GM12878 (cell line): ENCODE results near the gene UNCX. TPM values are rescaled to one million over a fixed set of nuclear protein-coding genes. Genes with fewer than 3 reads are reported as not detected.

ENCODE experiments used
- ATAC-seq: fragments of 200-7000 bp; cut with Tn5 transposase; 3 replicates; pipeline ENCODE4 v1.9.1; 2020; ENCODE audit warnings: mild to moderate bottlenecking, moderate library complexity
- BruUV-seq: library from RNA; stranded (reverse); fragments of 400-500 nt; replicated peaks from 2 replicates; lab custom pipeline; 2021; lab: Mats Ljungman, UMichigan
- CTCF ChIA-PET: fragments of 300-600 bp; sonication (Branson Sonifier 250); formaldehyde crosslinking; extraction: SDS; loops from one replicate; lab custom pipeline; 2021; ENCODE audit warnings: inconsistent platforms; lab: Yijun Ruan, JAX
- POLR2A ChIA-PET: fragments of 350-600 bp; formaldehyde crosslinking; extraction: SDS; loops from one replicate; lab custom pipeline; 2021; ENCODE audit warnings: inconsistent platforms; lab: Charles Lee
- RAD21 ChIA-PET: fragments of 300-600 bp; sonication (Branson Sonifier 250); formaldehyde crosslinking; loops from one replicate; lab custom pipeline; 2023; ENCODE audit warnings: antibody characterized with exemption; ENCODE audit not compliant: unreplicated experiment; lab: Charles Lee
- SMC1A ChIA-PET: fragments of 300-600 bp; sonication (Branson Sonifier 250); formaldehyde crosslinking; loops from one replicate; lab custom pipeline; 2023; ENCODE audit not compliant: unreplicated experiment, uncharacterized antibody; lab: Charles Lee
- DNase-seq: peaks from one replicate; pipeline ENCODE4 v3.0.0-alpha.2; 2011; ENCODE audit warnings: low read depth, low spot score
- FAIRE-seq: peaks from 3 replicates; lab custom pipeline; 2011; peaks lifted over from hg19 to GRCh38; lab: Jason Lieb, UNC
- H2AFZ ChIP-seq: 2 replicates; pipeline ENCODE4 v1.6.0; 2011; ENCODE audit warnings: low read depth, low read length, control low read depth; ENCODE audit not compliant: control insufficient read depth
- H3K27ac ChIP-seq: 2 replicates; pipeline ENCODE4 v1.5.1; 2011; ENCODE audit warnings: control low read depth; ENCODE audit not compliant: control insufficient read depth, insufficient read depth
- H3K27me3 ChIP-seq, 2 experiments: replicated peaks in 1 of 2; 2 replicates each; pipeline versions ENCODE4 v1.6.0 to v1.6.1; 2011; ENCODE audit warnings: low read length in 1 of 2; ENCODE audit not compliant: control insufficient read depth in 2 of 2, insufficient read depth in 2 of 2
- H3K36me3 ChIP-seq, 2 experiments: 2 replicates each; pipeline ENCODE4 v1.5.1; 2011; ENCODE audit warnings: low read length in 1 of 2; ENCODE audit not compliant: control insufficient read depth in 2 of 2, insufficient read depth in 2 of 2
- H3K4me1 ChIP-seq: 2 replicates; pipeline ENCODE4 v1.6.1; 2011; ENCODE audit warnings: mild to moderate bottlenecking, low read length, moderate library complexity, mixed read lengths; ENCODE audit not compliant: control insufficient read depth, insufficient read depth
- H3K4me2 ChIP-seq: 2 replicates; pipeline ENCODE4 v1.6.0; 2011; ENCODE audit warnings: control low read depth; ENCODE audit not compliant: control insufficient read depth, insufficient read depth
- H3K4me3 ChIP-seq: fragments of 200-600 bp; sonication (generic); 2 replicates; pipeline ENCODE4 v1.5.1; 2016
- H3K79me2 ChIP-seq: 2 replicates; pipeline ENCODE4 v1.6.0; 2011; ENCODE audit warnings: low read length; ENCODE audit not compliant: control insufficient read depth, insufficient read depth
- H3K9ac ChIP-seq: 2 replicates; pipeline ENCODE4 v1.8.0; 2011; ENCODE audit warnings: low read length, control low read depth, mixed read lengths; ENCODE audit not compliant: control insufficient read depth, insufficient read depth
- H3K9me3 ChIP-seq: replicated peaks from 3 replicates; pipeline ENCODE4 v1.5.1; 2011; ENCODE audit warnings: mild to moderate bottlenecking, low read length; ENCODE audit not compliant: control insufficient read depth, insufficient read depth
- H4K20me1 ChIP-seq: 2 replicates; pipeline ENCODE4 v1.6.0; 2011; ENCODE audit not compliant: control insufficient read depth, insufficient read depth
- ASH2L ChIP-seq: fragments of 300-600, 200-600 bp; sonication (generic); IDR thresholded peaks from 2 replicates; pipeline ENCODE4 v1.6.1; 2017; ENCODE audit warnings: low read depth, mild to moderate bottlenecking, borderline replicate concordance
- BCL3 ChIP-seq: IDR thresholded peaks from 2 replicates; pipeline ENCODE4 v1.6.1; 2011; ENCODE audit warnings: borderline replicate concordance, low read depth, mild to moderate bottlenecking, moderate library complexity, low read length; ENCODE audit not compliant: insufficient read depth, poor library complexity, severe bottlenecking
- CBFB ChIP-seq: IDR thresholded peaks from 2 replicates; pipeline ENCODE4 v1.6.1; 2016; ENCODE audit warnings: antibody characterized with exemption, low read depth
- GABPA ChIP-seq: IDR thresholded peaks from 2 replicates; pipeline ENCODE4 v1.6.1; 2014; ENCODE audit warnings: antibody characterized with exemption, low read depth, mild to moderate bottlenecking, inconsistent platforms
- NBN ChIP-seq: fragments of 450-650 bp; IDR thresholded peaks from 2 replicates; pipeline ENCODE4 v1.6.1; 2016
- NKRF ChIP-seq: fragments of 450-650 bp; conservative IDR thresholded peaks from 2 replicates; pipeline ENCODE4 v1.6.1; 2017; ENCODE audit warnings: mild to moderate bottlenecking, moderate library complexity
- RAD21 ChIP-seq: IDR thresholded peaks from 2 replicates; pipeline ENCODE4 v1.6.1; 2011; ENCODE audit warnings: mild to moderate bottlenecking, low read depth, low read length, moderate library complexity; ENCODE audit not compliant: insufficient read depth
- RFX5 ChIP-seq: IDR thresholded peaks from 2 replicates; pipeline ENCODE4 v1.6.1; 2011; ENCODE audit warnings: low read depth, low read length, improper control_type of control experiment
- SMC3 ChIP-seq: IDR thresholded peaks from 2 replicates; pipeline ENCODE4 v1.6.1; 2011; ENCODE audit warnings: low read length, improper control_type of control experiment, borderline replicate concordance
- TCF3 ChIP-seq: IDR thresholded peaks from 2 replicates; pipeline ENCODE4 v1.6.1; 2012; ENCODE audit warnings: low read depth, mild to moderate bottlenecking, low read length, borderline replicate concordance; ENCODE audit not compliant: insufficient read depth
- YY1 ChIP-seq: IDR thresholded peaks from 2 replicates; pipeline ENCODE4 v1.6.1; 2011; ENCODE audit warnings: low read depth, mild to moderate bottlenecking, low read length
- ZBTB4 ChIP-seq: fragments of 450-650 bp; formaldehyde crosslinking; IDR thresholded peaks from 2 replicates; pipeline ENCODE4 v1.4.0; 2022; ENCODE audit warnings: mild to moderate bottlenecking, moderate library complexity
- ZNF24 ChIP-seq: fragments of 450-650 bp; IDR thresholded peaks from 2 replicates; pipeline ENCODE4 v1.6.1; 2017; ENCODE audit warnings: antibody characterized with exemption, mild to moderate bottlenecking
- WGBS: methylation state at CpG from one replicate; pipeline ENCODE4 v1.1.6; 2016; ENCODE audit warnings: low lambda C conversion rate; ENCODE audit not compliant: insufficient replicate concordance, insufficient coverage; ENCODE audit errors: missing lambda C conversion rate; 5-methylcytosine and 5-hydroxymethylcytosine counted together
- in situ Hi-C: fragments of 300-500 bp; cut with MboI; formaldehyde crosslinking; loops from 9 replicates; pipeline ENCODE4 v1.14.3; 2018; ENCODE audit warnings: mixed read lengths
- intact Hi-C: fragments of 100-400 bp; cut with micrococcal nuclease; formaldehyde crosslinking; loops from one replicate; pipeline ENCODE4 v1.14.2; 2022; ENCODE audit not compliant: unreplicated experiment
- polyA plus RNA-seq, 11 experiments: library from polyadenylated mRNA; depleted of rRNA in 4 of 11; unstranded in 6 of 11; stranded (reverse) in 5 of 11; fragments of >200 nt; fragmentation: Nextera tagmentation in 4 of 11; fragmentation: Illumina TruSeq in 1 of 11; extraction: Ambion mirVana in 4 of 11; extraction: Trizol in 1 of 11; gene quantifications; 1 replicate in 1 of 11; 2 replicates in 10 of 11; pipeline versions ENCODE4 v1.2.1 to v1.2.3, GENCODE V29; 2011 to 2016; ENCODE audit warnings: inconsistent platforms in 2 of 11, missing spikeins in 2 of 11, low read depth in 1 of 11
- total RNA-seq, 4 experiments: library from RNA; depleted of rRNA in 3 of 4; stranded (reverse); fragments of >200 nt in 3 of 4; fragmentation: Illumina TruSeq in 1 of 4; extraction: Trizol in 1 of 4; gene quantifications; 2 replicates each; pipeline versions ENCODE4 v1.2.1 to v1.2.3, GENCODE V29; 2013 to 2021

UNCX gene
- total and polyA plus RNA-seq, 10 of the 15 experiments (the other 5 are each of a cell fraction or from before 2014, with no cell fraction given) = not detected

- no peak overlapping the region for H3K9ac ChIP-seq
- no peak overlapping the region for H3K27ac ChIP-seq
- FAIRE-seq (no peak), DNase-seq (no peak), ATAC-seq (peak; percentile 61; the same call in 2 of the 3 replicates)
- no peaks in the 10 kb centered on the region for H3K36me3 ChIP-seq
- in situ Hi-C loops (loop anchor here (5.0 kb wide), 1 partner anchor 207 kb away; no protein-coding TSS in a partner anchor), intact Hi-C loops (loop anchor here (1.0 to 5.0 kb wide), 2 partner anchors 187 to 207 kb away; no protein-coding TSS in a partner anchor)
- 43% methylated on average over 50 of the region's 52 CpGs for WGBS
- H3K4me3 ChIP-seq = no peak overlapping the region
- no peaks in the 10 kb centered on the region for H3K9me3 ChIP-seq
- BruUV-seq = no TSS peak
- no peaks in the 10 kb centered on the region for H3K4me1 ChIP-seq
- no peaks in the 10 kb centered on the region for H4K20me1 ChIP-seq
- H2AFZ ChIP-seq = no peak overlapping the region
- no peaks in the 10 kb centered on the region; a peak in 3 of 4 replicates for H3K27me3 ChIP-seq
- no peaks in the 10 kb centered on the region for H3K79me2 ChIP-seq
- RAD21 ChIA-PET = interaction anchor here (1.3 kb wide), 1 partner anchor 207 kb away, joined by 3 read pairs; no protein-coding TSS in a partner anchor
- SMC1A ChIA-PET = no interaction called here
- CTCF ChIA-PET = interaction anchor here (1.0 kb wide), 1 partner anchor 181 kb away, joined by 3 read pairs; no protein-coding TSS in a partner anchor
- no peak overlapping the region for H3K4me2 ChIP-seq
- POLR2A ChIA-PET = no interaction called here
- TF ChIP-seq CBFB = no peak
- TF ChIP-seq RFX5 = no peak
- TF ChIP-seq ASH2L = no peak
- TF ChIP-seq ZBTB4 = no peak
- 0 out of 2 replicates have a peak, but pooled peaks have one; percentile 33 for TF ChIP-seq NKRF
- peak; percentile 28; the same call in 1 of the 2 replicates for TF ChIP-seq YY1
- TF ChIP-seq TCF3 = no peak
- TF ChIP-seq SMC3 = peak; percentile 67
- TF ChIP-seq RAD21 = peak; percentile 60
- no peak for TF ChIP-seq GABPA
- no peak for TF ChIP-seq NBN
- TF ChIP-seq BCL3 = no peak
- TF ChIP-seq ZNF24 = peak; percentile 88
Measured at GRCh38 chr7:1225441-1226185, 7.1 kb upstream of the UNCX start.
